GM12873 (cell line): Measurements from ENCODE around the gene HPD.

Experiments used
- CTCF ChIP-seq: IDR thresholded peaks from 2 replicates; pipeline ENCODE4 v1.5.1; 2012; ENCODE audit warnings: low read depth, mild to moderate bottlenecking, moderate library complexity, low read length, control low read depth; ENCODE audit not compliant: insufficient read depth; ENCODE audit errors: missing control alignments

Gene HPD

GRCh38 chr12:121800694-121801594 lies 57.7 kb downstream of the HPD start:
- TF ChIP-seq CTCF = no peak

- TF ChIP-seq CTCF = no peak
These were observed 58.6 kb downstream of the HPD start for GRCh38 chr12:121799842-121800693.

GRCh38 chr12:121799156-121799841 lies 59.4 kb downstream of the HPD start:
- no peak for TF ChIP-seq CTCF

GRCh38 chr12:121798787-121799155 lies 59.9 kb downstream of the HPD start:
- no peak for TF ChIP-seq CTCF

- no peak for TF ChIP-seq CTCF
These were observed 60.5 kb downstream of the HPD start for GRCh38 chr12:121797937-121798786.

GRCh38 chr12:121796855-121797751 lies 61.6 kb downstream of the HPD start:
- no peak for TF ChIP-seq CTCF
